Erythroblast (primary cell): Measurements from ENCODE around the gene ESPL1.

Experiments used
- GATA1 ChIP-seq: IDR thresholded peaks from 2 replicates; pipeline ENCODE4 v1.6.1; 2011; ENCODE audit warnings: low read depth, mild to moderate bottlenecking, control low read depth, low read length, moderate library complexity
- POLR2A ChIP-seq: IDR thresholded peaks from 2 replicates; pipeline ENCODE4 v1.6.1; 2011; ENCODE audit warnings: mild to moderate bottlenecking, low read length

- TF ChIP-seq POLR2A (no peak), GATA1 (no peak)
These were observed 40.2 kb downstream of the ESPL1 start for GRCh38 chr12:53308276-53308675.
